COLO668 (cell line): ENCODE data around the gene NAP1L4.

Source experiments
- DNase-seq: peaks from one replicate; lab custom pipeline; 2025; ENCODE audit not compliant: unreplicated experiment; lab: John Stamatoyannopoulos, UW

The NAP1L4 gene

DNA sequence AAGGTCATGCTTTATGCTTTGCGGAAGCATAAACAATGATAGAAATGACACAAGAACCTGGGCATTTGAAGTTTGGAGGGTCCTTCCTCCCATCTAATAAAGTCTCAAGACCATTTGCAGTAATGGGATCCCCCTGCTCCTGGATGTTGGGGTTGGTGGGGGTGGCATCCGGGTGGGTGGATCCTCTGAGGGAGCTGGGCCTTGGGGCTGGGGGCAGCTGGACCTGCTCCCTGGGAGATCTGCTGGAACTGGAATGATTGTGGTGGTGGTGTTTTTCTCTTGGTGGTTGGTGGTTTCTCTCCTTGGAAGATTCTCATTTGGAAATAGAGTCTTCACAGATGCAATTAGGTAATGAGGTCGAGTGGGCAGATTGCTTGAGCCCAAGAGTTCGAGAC lies 2.2 kb upstream of the NAP1L4 start:
- DNase-seq = no peak

DNA sequence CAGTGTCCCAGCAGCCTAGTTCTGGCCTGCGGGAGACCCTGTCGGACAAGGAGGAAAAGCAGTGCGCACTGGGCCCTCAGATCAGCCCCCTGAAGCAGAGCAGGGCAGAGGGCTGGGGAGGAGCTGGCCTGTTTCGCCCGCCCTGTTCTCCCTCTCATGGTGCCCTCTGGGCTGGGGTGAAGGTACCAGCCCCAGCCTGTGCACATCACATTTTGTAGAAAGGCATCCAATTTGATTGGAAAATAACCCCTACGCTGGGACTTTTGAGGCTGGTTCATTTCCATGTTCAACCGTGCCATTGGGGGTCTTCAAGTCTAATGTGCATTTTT lies 832 bp upstream of the NAP1L4 start:
- DNase-seq = peak; percentile 42

DNA sequence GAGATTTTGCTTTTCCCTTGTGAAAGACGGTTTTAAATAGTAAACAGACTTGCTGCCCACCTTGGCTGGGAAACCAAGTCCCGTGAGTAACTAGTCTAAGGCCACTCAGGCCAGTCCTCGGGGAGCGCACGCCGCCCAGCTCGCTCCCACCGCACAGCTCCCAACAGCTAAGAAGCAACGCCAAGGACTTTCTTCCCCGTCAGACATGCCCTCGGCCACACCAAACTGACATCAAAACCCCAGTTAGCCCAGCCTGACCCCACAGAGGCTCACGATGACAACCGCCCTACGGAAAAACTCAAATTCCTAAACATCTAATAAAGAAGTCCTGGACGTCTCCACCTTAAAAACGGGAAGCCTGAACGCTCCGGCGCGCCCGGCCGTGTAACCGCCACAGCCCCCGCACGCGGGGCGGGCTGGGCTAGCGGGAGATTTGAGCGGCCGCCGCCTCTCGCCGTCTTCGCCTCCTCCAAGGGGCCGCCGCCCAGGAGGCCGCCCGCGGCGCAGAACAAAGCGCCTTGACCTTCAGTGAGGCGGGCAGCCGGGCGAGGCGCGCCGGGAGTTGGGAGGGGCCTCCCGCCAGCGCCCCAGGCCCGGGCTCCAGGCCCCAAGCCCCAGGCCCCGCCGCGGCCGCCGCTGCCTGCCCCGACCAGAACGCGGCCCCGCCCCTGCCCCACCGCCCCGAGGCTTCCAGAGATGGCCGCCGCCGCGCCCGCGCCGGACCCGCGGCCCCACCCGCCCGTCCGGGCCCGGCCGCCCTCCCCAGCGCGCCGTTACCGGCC lies 486 bp downstream of the NAP1L4 start:
- DNase-seq = peak; percentile 89

DNA sequence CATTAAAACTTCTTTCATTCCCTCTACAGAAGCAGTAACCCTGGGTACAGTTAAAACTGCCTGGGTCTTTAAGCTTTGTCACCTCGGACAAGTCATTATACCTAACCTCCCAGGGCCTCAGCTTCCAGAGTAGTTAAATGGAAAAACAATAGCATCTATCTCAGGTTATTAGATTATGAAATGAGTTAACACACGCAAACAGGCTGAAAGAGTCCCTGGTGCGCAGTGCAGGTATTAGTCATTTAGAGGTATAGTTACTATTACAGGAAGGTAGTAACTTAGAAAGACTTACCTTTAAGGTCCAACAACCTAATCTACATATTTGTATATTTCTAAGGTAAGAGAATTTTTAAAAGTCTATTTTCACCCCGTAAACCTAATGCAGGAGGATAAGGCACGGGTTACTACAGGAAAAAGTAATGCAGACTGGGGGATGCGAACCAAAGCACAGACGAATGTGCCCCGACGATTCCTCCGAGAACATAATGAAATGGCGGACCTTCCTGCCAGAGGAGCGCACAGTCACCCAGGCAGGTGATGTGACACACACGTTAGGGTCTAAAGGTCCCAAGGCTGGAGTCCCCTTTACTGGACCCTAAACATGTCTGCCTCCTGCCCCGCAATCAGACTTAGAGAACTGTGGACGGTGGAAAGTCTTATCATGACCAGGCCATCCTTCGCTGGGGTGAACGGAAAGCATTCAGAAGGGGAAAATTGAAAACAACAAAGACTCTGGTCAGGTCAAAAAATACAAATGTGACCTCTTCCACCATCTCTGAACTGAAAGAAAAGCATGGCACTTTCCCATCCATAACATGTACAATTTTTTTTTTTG lies 1.3 kb downstream of the NAP1L4 start:
- DNase-seq = peak; percentile 33

DNA sequence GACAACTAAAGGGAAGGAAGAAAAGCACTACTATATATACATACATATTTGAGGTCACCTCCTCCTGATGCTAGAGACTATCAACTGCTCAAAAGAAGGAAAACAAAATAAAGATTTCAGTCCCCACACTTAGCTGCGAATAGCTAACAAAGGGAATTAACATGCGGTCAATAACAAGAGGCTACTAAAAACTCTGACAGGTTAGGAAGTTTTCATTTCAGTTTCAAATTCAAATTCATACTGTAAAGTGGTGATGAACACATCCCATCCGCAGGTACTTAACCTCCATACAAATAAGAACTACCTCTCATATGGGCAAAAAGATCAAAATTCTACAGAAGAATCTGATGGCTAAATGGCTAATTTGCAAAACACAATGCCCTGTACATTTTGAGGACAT lies 2.6 kb downstream of the NAP1L4 start:
- DNase-seq = no peak

DNA sequence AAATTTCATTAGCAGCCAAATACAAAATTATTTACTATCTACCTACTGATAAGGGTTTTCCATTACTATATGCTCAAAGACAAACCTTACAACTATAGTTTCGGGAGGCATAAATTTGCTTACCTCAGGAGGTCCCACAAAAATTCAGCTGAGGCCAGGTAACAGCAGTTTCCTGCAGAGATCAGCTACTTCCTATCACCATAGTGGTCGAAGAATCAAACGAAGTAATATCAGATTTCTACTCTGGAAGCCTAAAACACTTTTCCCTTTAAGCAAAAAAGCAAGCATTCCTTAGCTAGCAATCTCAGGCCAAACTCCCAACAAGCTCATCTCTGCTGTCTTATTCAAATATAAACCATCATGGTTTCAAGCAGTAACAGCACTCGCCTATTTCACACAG lies 3.1 kb downstream of the NAP1L4 start:
- DNase-seq = no peak

DNA sequence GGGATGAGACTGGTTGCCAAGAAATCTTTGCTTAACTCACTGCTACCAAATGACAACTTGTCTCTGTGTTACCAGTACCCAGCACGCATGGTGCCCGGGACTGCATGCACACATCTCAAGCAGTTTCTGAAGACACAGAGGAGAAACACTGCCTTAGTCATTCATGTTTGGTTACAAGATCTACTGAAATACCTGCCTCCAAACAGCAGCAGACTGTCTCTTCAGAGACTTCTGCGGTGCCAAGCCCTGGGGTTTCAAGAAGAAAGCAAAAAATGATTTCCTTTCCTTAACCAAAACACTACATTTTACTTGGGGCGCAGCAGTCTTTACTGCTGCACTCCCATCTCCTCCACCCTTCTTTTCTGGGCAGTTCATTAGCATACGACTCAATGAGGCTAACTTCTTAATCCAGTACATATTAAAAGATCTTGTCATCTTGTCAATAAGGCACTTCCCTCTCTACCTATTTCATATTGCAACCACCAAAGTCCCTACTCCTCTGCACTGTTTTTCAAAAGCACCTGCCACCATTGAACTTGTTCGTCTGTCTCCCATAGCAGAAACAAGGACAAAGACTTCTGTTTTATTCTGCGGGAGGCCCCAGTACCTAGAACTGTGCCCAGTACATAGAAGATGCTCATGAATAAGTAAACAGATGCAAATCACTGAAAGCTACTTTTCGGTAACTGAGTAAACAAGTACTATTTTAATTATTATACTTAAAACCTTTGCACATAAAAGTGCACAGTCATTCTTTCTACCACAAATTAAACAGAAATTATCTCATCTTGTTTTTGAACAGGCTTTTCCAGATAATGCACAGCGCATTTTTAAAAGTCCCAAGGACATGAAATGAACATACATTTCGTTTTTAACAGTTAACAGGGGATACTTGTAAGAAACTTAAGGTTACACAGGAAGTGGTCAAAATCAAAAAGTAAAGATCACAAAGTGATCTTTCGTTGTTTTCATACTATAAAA lies 4.0 kb downstream of the NAP1L4 start:
- DNase-seq = no peak

DNA sequence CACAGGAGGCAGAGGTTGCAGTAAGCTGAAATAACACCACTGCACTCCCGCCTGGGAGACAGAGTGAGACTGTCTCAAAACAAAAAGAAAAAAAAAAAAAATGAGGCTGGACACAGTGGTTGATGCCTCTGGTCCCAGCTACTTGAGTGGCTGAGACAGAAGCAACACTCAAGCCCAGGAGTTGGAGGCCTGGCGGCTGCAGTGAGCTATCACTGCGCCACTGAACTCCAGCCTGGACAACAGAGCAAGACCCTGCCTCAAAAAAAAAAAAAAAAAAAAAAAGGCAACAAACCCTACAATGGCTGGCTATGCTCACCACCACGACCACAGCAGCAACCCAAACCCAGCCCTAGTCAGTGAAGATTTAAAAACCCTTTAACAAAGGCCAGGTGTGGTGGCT lies 8.2 kb downstream of the NAP1L4 start:
- no peak for DNase-seq

DNA sequence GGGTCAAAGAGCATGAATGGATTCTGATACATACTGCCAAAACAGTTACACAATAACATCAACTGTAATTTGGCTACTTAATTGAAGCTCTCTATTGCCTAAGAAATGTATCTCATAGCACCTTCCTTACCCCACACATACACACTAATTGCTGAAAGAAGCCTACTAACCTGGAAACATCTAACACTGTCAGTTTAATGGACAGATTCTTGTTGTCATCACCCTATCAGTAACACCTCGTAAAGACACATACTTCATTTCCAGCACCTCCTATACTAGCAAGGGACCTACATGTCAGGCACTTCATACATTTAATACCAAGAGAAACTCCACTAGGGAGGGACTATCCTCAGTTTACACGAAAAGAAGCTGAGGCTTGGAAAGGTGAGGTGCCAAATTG lies 9.9 kb downstream of the NAP1L4 start:
- DNase-seq = no peak

DNA sequence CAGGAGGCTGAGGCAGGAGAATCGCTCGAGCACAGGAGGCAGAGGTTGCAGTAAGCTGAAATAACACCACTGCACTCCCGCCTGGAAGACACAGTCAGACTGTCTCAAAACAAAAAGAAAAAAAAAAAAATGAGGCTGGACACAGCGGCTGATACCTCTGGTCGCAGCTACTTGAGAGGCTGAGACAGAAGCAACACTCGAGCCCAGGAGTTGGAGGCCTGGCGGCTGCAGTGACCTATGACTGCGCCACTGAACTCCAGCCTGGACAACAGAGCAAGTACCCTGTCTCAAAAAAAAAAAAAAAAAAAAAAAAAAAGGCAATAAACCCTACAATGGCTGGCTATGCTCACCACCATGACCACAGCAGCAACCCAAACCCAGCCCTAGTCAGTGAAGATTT lies 11.0 kb downstream of the NAP1L4 start:
- no peak for DNase-seq

DNA sequence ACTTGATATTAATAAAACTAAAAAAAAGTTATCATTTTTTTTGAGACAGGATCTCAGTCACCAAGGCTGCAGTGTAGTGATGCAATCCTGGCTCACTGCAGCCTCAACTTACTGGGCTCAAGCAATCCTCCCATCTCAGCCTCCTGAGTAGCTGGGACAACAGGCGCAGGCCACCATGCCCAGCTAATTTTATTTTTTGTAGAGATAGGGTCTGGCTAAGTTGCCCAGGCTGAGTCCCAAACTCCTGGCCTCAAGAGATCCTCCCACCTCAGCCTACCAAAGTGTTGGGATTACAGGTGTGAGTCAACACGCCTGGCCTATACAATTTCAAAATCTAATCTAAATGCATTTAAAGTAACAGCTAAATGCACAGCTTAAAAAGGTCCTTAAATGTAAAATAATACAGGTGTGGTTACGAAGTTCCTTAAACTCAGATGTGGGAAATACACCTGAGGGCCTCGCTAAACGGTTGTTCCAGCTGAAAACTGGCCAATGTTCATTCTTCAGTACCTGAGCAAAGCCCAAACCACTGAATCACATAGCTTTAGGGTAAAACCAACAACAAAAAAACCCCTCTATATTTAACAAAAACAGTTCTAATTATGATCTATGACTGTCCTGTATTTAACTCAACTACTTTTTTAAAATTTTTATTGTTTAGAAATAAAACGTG lies 11.8 kb downstream of the NAP1L4 start:
- DNase-seq = no peak

DNA sequence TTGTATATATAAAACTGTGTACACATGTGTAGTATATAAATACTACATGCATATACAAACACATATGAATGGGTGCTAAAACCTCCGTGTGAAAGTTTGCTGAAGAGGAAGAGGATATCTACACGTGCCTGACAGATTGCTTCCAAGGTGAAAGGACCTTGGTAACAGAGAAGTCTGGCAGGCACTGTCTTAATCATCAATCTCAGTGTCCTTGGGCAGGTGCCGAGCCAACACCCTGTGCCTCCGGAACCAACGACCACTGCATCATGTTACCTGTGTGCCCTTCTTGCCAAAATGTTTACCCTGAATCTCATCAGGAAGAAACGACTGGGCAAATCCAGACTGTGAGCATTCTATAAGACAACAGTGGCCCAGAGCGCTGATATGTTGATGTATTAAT lies 15.0 kb downstream of the NAP1L4 start:
- no peak for DNase-seq

DNA sequence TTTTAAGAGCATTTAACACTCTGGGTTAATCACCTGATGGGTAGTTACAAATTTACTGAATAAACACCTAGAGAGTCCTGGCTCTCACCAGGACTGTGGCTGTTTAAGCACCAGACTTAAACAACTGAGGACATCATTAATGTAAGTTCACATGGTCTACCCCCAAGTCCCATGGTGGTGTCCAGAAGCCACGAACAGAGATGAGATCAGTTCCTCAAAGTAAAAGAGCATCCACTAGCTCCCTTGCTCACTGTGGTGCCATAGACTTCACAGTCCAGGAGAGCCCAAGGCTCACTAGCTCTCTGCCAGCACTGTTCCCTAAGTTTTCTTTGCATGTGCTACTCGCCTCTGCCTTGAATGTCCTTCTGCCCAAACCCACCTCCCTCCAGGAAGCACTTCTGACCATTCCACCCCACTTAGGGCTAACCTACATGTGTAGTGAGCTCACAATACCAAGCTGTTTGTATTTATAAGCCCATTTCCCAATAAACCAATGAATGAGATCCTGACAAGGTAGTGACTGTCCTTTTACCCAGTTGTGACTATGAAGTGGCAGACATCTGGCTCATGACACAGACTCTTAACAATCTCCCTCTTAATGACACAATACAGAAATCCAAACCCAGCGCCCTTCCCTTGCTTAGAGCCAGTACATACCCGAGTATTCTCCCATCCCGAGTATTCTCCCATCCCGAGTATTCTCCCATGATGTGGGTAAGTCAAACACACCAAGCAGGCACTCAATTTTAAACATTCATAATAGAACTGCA lies 15.7 kb downstream of the NAP1L4 start:
- DNase-seq = no peak

DNA sequence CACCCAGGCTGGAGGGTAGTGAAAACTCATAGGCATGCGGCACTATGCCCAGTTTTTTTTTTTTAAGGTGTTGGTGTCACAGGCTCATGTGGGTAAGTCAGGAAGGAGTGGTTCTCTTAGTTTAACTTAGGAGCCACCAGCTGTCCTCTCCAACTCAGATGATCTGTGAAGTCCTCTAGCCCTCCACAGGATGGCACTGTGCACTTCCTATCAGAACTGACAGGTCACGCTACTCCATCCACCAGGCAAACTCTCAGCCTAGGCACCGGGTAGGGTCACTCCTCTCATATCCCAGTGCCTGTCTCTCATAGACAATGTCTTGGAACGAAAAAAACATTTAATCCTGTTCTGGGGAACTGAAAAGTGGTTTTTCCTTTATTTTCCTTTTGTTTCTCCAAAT lies 16.5 kb downstream of the NAP1L4 start:
- DNase-seq = peak; percentile 9

DNA sequence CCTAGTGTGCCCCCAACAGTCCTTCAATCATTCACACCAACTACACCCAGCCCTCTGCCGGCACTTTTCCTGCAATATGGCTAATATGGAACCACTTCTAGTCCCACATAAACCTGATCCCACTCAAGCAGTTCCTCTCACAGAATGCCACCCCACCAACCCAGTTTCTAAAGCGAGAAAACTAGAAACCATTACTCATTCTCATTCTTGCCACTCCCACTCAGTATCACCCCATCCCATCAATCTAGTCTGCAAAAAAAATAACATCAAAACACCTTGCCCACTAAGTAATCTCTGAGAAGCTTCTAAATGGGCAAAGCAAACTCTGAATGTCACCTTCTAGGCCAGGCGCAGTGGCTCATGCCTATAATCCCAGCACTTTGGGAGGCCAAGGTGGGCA lies 17.9 kb downstream of the NAP1L4 start:
- no peak for DNase-seq

DNA sequence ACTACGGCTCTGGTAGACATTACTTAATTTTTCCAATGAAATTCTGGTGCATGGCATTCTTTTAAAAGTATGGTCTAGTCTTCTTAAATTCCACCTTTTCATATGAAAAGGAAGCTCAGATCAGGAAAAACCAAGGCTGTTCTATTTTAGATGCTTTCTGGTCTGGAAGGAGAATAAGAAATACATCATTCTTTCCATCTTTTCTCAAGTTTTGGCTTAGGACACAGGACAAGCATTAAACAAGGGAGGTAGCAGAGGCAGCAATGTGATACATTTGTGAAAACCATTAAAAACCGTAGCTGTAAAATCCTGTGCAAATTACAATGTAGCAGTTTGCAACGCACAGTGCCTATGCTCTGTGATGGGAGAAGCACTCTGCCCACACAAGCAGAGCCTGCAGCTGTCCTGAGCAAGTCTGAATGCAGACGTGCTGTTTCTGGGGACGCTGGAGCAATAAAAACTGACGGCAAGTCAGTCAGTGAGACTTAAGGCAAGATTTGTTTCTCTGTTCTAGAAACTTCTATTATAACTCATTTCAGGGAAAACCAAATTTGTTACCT lies 23.7 kb downstream of the NAP1L4 start:
- no peak for DNase-seq

DNA sequence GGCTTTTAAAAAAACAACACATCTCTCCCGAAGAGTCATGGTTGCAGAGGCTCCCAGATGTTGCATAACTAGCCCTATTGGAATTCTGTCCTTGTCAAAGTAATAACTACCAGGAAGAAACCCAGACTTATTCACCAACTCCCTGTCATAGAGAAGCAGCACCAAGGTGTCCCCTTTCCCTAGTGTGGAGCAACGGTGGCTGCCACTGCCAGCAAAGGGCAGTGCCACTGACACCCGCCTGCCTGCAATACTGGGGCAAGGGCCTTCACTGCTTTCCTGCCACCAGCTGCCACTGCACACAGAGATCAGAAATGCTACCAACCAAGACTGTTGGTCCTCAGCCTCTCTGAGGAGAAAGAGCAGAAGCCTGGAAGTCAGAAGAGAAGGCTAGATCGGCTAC lies 27.3 kb downstream of the NAP1L4 start:
- no peak for DNase-seq

DNA sequence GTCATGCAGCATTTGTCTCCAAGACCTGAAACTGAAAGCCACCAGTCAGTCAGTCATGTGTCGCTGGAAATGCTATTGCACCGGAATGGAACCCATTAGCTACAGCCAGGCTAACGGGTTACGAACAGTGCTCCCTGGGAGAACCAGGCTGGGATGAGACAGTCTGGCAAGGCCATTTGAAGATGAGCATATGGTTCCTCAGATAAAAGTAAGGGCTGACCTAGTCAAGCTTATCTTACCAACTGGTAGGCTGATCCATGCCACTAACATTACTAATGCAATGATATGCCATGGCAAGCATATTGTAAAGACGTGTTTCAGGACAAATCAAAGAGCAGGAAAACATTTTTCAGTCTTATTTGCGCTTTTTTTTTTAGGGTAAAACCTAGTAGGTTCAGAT lies 28.4 kb downstream of the NAP1L4 start:
- no peak for DNase-seq

DNA sequence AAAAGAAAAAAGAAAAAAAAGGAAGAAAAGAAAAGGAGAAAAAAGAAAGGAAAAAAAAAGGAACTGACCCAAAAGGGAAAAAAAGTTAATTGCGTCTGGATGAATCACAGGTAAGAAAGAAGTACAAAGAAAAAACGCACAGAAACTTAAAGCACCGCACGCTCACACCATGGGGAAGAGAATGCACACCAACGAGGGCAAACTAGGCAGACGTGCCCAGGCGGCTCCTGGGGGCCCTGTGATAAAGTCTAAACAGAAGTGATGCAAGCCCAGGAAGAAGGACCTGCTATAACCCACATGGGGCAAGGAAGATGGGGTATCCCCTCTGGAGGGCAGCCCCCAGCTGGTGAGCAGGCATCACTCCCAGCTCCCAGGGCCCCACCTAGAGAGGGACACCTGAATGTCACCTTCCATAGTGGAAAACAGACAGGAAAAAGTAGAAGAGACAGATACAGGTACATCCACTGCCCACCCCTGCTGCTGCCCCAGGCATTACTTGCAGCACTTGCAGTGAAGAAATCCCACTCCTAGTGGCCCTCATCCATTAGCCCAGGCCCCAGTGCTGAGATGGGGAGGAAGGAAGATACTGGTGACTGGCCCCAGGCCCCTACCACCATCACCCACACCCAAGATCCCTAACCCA lies 28.9 kb downstream of the NAP1L4 start:
- no peak for DNase-seq
